Measurements from ENCODE around the gene OPCML. TPM values are rescaled to one million over a fixed set of nuclear protein-coding genes. Genes with fewer than 3 reads are reported as not detected.

The OPCML gene
- total and polyA plus RNA-seq, 2 experiments from 2014 or later: 0.21 to 0.51 TPM

DNA sequence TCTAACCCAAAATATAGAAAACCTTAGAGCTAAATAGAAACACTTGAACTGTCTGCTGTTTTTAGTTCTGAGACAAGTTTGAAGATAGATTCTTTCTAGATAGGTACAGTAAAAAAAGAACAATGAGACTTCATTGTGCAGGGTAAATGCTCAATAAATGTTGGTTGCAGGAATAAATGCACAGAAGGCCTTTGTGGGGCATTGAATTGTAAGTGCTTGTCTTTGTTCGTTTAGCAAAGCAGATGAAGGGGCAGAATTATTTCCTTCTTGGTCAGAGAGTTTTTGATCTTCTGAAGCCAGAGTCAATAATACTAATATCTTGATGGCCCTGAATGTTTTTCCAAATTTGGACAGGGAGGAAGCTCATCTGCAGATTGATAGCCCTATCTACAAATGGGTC lies 340.4 kb downstream of the OPCML start:
- TF ChIP-seq, protein P1, sequence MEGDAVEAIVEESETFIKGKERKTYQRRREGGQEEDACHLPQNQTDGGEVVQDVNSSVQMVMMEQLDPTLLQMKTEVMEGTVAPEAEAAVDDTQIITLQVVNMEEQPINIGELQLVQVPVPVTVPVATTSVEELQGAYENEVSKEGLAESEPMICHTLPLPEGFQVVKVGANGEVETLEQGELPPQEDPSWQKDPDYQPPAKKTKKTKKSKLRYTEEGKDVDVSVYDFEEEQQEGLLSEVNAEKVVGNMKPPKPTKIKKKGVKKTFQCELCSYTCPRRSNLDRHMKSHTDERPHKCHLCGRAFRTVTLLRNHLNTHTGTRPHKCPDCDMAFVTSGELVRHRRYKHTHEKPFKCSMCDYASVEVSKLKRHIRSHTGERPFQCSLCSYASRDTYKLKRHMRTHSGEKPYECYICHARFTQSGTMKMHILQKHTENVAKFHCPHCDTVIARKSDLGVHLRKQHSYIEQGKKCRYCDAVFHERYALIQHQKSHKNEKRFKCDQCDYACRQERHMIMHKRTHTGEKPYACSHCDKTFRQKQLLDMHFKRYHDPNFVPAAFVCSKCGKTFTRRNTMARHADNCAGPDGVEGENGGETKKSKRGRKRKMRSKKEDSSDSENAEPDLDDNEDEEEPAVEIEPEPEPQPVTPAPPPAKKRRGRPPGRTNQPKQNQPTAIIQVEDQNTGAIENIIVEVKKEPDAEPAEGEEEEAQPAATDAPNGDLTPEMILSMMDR (IDR thresholded peaks at IDR 0.05; ENCODE audit: low read depth, low read length): no peak
- H3K27me3 ChIP-seq: peaks cover 4% of the 10 kb centered on the region
- DNase-seq (ENCODE audit: low read depth in 1 of 2, low spot score in 1 of 2): no peak
- no peak overlapping the region for H3K27ac ChIP-seq
- no peaks in the 10 kb centered on the region for H3K4me1 ChIP-seq (ENCODE audit: low read depth)
- no peaks in the 10 kb centered on the region for H3K9me3 ChIP-seq (ENCODE audit: low read depth)
- no peak overlapping the region for H3K4me3 ChIP-seq
- no peaks in the 10 kb centered on the region for H3K36me3 ChIP-seq

DNA sequence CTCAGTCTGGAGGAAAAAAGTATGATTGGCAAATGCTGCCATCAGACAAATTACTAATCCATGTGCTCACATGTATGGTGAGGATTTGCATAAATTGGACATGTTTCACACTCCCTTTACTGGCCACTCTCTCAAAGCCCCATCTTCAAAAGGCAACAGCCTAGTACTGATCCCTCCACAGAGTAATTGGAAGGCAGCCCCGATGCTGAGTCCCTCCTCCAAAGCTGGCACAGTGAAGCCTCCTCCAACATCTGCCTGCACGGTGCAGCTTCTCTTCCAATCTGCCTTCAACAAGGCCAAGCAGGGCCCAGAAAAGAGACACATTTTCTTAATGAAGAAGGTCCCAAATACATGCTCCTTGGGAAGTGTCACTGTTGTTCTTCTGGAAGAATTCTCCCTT lies 350.6 kb downstream of the OPCML start:
- peaks cover 17% of the 10 kb centered on the region for H3K27me3 ChIP-seq
- DNase-seq (ENCODE audit: low read depth in 1 of 2, low spot score in 1 of 2): no peak
- H3K36me3 ChIP-seq: no peaks in the 10 kb centered on the region
- no peak overlapping the region for H3K27ac ChIP-seq
- H3K9me3 ChIP-seq (ENCODE audit: low read depth): no peaks in the 10 kb centered on the region
- H3K4me1 ChIP-seq (ENCODE audit: low read depth): no peaks in the 10 kb centered on the region
- TF ChIP-seq, protein P1 (IDR thresholded peaks at IDR 0.05; ENCODE audit: low read depth, low read length): no peak
- no peak overlapping the region for H3K4me3 ChIP-seq

DNA sequence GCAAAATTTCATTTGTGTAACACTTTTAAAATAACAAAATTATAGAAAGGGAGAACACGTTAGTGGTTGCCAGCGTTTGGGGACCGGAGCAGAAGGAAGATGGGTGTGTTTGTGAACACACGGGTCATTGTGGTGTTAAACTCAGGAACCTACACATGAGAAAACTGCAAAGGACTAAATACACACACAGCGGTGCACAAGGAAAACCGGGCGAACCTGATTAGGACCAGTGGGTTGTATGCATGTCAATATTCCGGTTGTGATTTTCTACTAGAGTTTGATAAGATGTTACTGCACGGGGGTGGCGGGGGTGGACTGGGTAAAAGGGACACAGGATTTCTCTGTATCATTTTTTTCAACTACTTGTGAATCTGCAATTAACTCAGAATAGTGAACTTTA lies 351.2 kb downstream of the OPCML start:
- Histone ChIP-seq H3K27me3 (peaks cover 17% of the 10 kb centered on the region), H3K4me3 (no peak overlapping the region), H3K36me3 (no peaks in the 10 kb centered on the region)

DNA sequence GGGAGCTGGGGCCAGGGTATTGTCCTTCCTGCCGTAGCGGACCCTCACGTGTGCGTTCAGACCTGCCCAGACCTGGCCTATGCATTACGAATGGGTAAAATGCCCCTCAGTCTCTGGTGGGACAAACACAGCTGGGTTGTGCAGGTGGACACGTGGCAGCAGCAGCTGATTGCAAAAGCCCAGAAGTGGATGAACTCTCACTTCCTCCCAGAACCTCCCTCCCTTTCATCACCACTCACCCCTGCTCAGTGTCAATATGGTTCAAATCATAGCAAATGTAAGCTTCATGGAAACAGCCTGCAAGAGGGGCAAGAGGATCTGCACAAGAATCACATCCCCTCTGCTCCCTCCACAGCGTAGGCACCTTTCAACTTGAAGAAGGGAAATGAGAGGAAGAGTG lies 352.1 kb downstream of the OPCML start:
- Histone ChIP-seq H3K4me1 (ENCODE audit: low read depth) (no peaks in the 10 kb centered on the region), H3K27me3 (peaks cover 17% of the 10 kb centered on the region), H3K9me3 (ENCODE audit: low read depth) (no peaks in the 10 kb centered on the region), H3K36me3 (no peaks in the 10 kb centered on the region), H3K4me3 (no peak overlapping the region), H3K27ac (no peak overlapping the region)
- DNase-seq (ENCODE audit: low read depth in 1 of 2, low spot score in 1 of 2): no peak
- TF ChIP-seq, protein P1 (IDR thresholded peaks at IDR 0.05; ENCODE audit: low read depth, low read length): no peak

More for the DNA sequence above, 351.2 kb downstream of the OPCML start:
- Histone ChIP-seq H3K4me1 (ENCODE audit: low read depth) (no peaks in the 10 kb centered on the region), H3K9me3 (ENCODE audit: low read depth) (no peaks in the 10 kb centered on the region), H3K27ac (no peak overlapping the region)
- TF ChIP-seq, protein P1 (IDR thresholded peaks at IDR 0.05; ENCODE audit: low read depth, low read length): no peak
- DNase-seq (ENCODE audit: low read depth in 1 of 2, low spot score in 1 of 2): no peak

DNA sequence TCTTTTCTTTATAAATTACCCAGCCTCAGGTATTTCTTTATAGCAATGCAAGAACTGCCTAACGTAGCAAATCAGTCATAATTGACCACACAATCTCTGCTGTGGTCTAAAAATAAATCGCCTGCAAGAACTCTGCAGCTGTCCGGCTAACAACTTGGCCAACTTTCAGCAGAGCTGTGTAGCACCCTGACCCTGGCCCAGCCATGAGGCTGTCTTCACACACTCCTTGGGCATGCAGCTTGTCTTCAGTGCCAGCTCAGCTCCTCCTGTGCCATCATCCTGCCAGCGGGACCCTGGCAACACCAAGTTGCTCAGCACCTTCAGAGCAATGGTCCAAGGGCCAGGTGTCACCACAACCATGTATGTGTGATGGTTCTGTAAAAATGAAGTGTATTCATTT lies 355.6 kb downstream of the OPCML start:
- TF ChIP-seq, protein P1 (IDR thresholded peaks at IDR 0.05; ENCODE audit: low read depth, low read length): no peak

DNA sequence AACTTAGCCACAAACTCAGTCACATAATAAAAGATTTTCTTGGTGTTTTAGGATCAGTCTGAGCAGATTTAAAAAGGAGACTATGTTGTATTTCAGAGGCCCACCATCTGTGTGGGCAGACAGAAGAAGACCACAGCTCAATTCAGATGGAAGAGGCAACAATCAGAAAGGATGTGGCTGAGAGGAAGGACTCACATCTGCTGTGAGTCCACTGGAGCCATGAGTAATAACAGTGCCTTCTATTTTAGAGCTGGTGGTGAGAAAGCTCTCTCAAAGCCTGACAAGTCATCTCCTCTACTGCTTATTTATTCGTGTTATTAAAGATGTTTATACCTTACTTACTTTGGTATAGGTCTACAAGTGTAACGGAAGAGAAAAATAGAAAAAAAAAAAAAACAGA lies 357.2 kb downstream of the OPCML start:
- Histone ChIP-seq H3K27me3 (peaks cover 2% of the 10 kb centered on the region), H3K36me3 (no peaks in the 10 kb centered on the region), H3K4me3 (no peak overlapping the region), H3K4me1 (ENCODE audit: low read depth) (no peaks in the 10 kb centered on the region), H3K9me3 (ENCODE audit: low read depth) (no peaks in the 10 kb centered on the region), H3K27ac (no peak overlapping the region)
- TF ChIP-seq, protein P1 (IDR thresholded peaks at IDR 0.05; ENCODE audit: low read depth, low read length): no peak
- DNase-seq (ENCODE audit: low read depth in 1 of 2, low spot score in 1 of 2): no peak

More for the DNA sequence above, 355.6 kb downstream of the OPCML start:
- Histone ChIP-seq H3K4me1 (ENCODE audit: low read depth) (no peaks in the 10 kb centered on the region), H3K27ac (no peak overlapping the region), H3K27me3 (peaks cover 12% of the 10 kb centered on the region), H3K4me3 (no peak overlapping the region), H3K9me3 (ENCODE audit: low read depth) (no peaks in the 10 kb centered on the region), H3K36me3 (no peaks in the 10 kb centered on the region)
- no peak for DNase-seq (ENCODE audit: low read depth in 1 of 2, low spot score in 1 of 2)

Measured in cardiac muscle cell (in vitro differentiated cells and primary cell).